ENCODE results near the gene BNC2. TPM values are rescaled to one million over a fixed set of nuclear protein-coding genes. Genes with fewer than 3 reads are reported as not detected.

The BNC2 gene
- total RNA-seq, 1 experiment from 2014 or later = 4.9 TPM

DNA sequence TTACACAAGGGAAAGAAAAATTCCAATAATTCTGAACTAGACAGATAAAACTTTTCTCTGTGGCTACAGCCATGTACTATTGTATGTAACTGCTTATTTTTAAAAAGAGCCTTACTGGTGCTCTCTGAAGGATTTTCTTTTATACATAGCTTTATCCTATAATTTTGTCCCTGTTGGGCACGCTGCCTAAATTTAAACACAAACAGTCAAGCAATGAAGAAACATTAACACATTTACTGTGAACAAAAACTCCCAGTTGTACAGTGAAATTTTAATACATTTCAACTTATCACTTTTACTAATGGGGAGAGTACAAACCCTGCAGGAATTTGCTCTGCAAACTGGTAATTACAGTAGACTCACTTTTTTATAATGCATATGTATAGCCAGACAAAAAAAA is 273.3 kb downstream of the BNC2 start:
- Histone ChIP-seq H3K4me3 (no peak overlapping the region), H3K27ac (no peak overlapping the region), H3K4me1 (replicated peaks) (no peaks in the 10 kb centered on the region), H3K27me3 (replicated peaks) (no peaks in the 10 kb centered on the region), H3K36me3 (no peaks in the 10 kb centered on the region), H3K9me3 (replicated peaks) (no peaks in the 10 kb centered on the region)
- DNase-seq (ENCODE audit: low read depth in 1 of 2, low spot score in 2 of 2) = no peak

DNA sequence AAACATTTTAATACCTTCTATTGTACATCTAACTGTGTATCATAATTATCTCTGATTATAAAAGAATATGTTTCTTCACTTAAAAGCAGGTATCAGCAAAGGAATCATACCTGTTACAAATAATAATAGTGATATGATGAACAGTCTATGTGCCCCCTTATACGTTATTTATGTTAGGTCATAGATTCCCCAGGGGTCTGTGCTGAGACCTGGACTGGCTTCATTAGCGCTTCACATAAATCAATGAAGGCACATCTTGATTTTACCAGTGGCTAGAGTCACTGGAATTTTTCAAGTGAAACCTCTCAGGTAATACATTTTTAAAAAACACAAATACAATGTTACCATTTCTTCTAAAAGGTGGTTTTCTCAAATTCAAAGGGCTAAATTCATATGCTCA is 275.2 kb downstream of the BNC2 start:
- DNase-seq (ENCODE audit: low read depth in 1 of 2, low spot score in 2 of 2) = no peak
- no peaks in the 10 kb centered on the region for H3K36me3 ChIP-seq
- H3K9me3 ChIP-seq (replicated peaks) = no peaks in the 10 kb centered on the region
- no peaks in the 10 kb centered on the region for H3K27me3 ChIP-seq (replicated peaks)
- no peaks in the 10 kb centered on the region for H3K4me1 ChIP-seq (replicated peaks)
- H3K4me3 ChIP-seq = no peak overlapping the region
- H3K27ac ChIP-seq = no peak overlapping the region

DNA sequence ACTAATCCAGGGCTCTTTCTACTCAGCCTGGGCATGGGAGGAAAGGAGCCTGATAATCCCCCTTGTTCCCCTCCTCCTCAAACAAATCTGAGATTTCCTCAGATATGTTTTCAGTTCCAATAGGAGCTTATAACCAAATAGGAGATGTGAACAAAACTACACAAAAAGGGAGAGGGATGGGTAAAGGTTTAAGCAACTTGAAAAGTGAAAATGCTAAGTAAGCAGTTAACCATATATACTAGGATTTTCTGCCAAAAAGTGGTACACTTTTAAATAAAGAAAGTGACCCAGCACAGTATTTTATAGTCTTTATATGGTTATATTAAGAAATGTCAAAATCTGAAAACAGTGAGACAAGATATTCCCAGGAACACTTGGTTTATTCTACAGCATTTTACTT is 275.7 kb downstream of the BNC2 start:
- Histone ChIP-seq H3K36me3 (no peaks in the 10 kb centered on the region), H3K27me3 (replicated peaks) (no peaks in the 10 kb centered on the region)

DNA sequence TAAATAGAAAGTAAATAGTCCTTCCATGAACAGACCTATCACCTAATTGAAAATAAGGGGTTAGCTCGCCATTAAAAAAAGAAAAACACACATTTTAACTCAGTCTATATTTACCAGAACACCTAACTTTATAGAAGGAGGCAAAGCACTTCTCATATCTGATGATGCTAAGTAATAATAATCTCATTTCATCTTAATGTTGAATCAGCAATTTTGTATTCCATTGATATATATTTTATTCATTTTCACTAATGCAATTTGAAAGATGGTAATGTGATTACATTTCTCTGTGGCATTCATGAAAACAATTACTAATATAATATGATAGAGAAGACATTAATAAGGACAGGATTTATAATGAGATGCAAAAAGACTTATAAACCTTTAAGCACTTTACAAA is 276.7 kb downstream of the BNC2 start:
- DNase-seq (ENCODE audit: low read depth in 1 of 2, low spot score in 2 of 2) = no peak
- Histone ChIP-seq H3K9me3 (replicated peaks) (no peaks in the 10 kb centered on the region), H3K27ac (no peak overlapping the region), H3K4me3 (no peak overlapping the region), H3K36me3 (no peaks in the 10 kb centered on the region), H3K27me3 (replicated peaks) (no peaks in the 10 kb centered on the region), H3K4me1 (replicated peaks) (no peaks in the 10 kb centered on the region)

More for the DNA sequence above, 275.7 kb downstream of the BNC2 start:
- Histone ChIP-seq H3K9me3 (replicated peaks) (no peaks in the 10 kb centered on the region), H3K4me3 (no peak overlapping the region), H3K4me1 (replicated peaks) (no peaks in the 10 kb centered on the region), H3K27ac (no peak overlapping the region)
- no peak for DNase-seq (ENCODE audit: low read depth in 1 of 2, low spot score in 2 of 2)

DNA sequence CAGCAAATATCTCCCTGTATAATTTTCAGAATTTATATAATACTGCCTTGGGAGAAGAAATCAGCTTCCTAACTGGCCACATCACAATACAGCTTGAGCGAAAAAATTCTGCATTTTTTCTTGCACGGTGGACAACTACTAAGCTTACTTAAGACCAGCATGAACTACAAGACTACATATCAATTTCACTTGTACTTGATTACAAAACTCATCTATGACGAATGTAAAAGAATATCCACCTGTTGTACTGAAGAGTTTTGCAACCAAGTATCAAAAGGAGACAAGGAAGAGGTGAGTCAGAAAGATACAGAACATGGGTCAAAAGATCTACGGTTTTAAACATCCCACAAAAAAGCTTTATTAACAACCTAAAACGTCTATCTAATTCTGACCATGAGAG is 279.4 kb downstream of the BNC2 start:
- DNase-seq (ENCODE audit: low read depth in 1 of 2, low spot score in 2 of 2) = no peak
- Histone ChIP-seq H3K27me3 (replicated peaks) (no peaks in the 10 kb centered on the region), H3K4me3 (no peak overlapping the region), H3K9me3 (replicated peaks) (no peaks in the 10 kb centered on the region), H3K27ac (no peak overlapping the region), H3K4me1 (replicated peaks) (no peaks in the 10 kb centered on the region), H3K36me3 (no peaks in the 10 kb centered on the region)

DNA sequence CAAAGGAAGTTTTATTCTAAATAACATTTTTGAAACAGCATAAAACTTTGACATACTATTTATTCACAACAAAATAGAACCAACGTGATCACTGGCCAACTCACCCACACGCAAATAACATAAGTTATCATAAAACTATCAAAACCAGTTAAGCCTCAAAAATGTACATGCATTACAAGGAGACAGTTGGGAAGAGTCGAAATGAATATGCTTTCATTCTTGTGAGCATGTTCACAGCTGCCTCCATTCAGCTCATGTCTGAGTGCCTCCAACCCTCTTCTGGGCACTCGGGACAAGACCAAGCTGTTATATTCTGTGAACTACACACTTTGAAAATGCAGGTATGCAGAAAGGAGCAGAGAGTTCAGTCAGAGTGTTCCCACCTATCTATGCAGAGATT is 284.9 kb downstream of the BNC2 start:
- Histone ChIP-seq H3K27ac (no peak overlapping the region), H3K4me1 (replicated peaks) (no peaks in the 10 kb centered on the region), H3K9me3 (replicated peaks) (no peaks in the 10 kb centered on the region), H3K36me3 (no peaks in the 10 kb centered on the region), H3K27me3 (replicated peaks) (no peaks in the 10 kb centered on the region), H3K4me3 (no peak overlapping the region)
- DNase-seq (ENCODE audit: low read depth in 1 of 2, low spot score in 2 of 2) = no peak

DNA sequence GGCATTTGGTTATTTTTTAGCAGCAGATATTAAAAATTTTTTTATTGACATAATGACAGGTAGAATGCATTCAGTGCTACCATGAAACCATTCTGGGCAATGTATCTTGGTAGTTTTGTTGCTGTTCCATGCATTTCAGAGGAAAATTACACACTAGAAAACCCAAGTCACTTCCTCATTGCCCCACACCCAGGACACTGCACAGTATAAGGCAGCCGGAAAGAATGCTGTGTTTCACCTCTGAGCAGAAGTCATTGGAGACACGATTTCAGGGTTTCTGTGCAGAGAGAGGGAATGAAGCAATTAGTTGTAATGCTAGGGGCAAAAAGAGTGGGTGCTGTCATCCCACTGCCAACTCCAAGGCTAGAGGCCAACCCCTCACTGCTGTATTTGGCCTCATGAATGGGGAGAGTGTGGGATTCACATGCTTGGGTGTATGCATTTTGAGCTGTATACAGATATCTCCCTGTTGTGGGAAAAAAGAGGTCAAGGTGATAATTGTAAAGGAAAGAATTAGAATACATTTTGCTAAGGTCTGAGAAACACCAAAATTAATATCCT is 290.5 kb downstream of the BNC2 start:
- no peaks in the 10 kb centered on the region for H3K4me1 ChIP-seq (replicated peaks)
- DNase-seq (ENCODE audit: low read depth in 1 of 2, low spot score in 2 of 2) = no peak
- no peak overlapping the region for H3K4me3 ChIP-seq
- no peaks in the 10 kb centered on the region for H3K9me3 ChIP-seq (replicated peaks)
- no peak overlapping the region for H3K27ac ChIP-seq
- no peaks in the 10 kb centered on the region for H3K27me3 ChIP-seq (replicated peaks)
- H3K36me3 ChIP-seq = no peaks in the 10 kb centered on the region

DNA sequence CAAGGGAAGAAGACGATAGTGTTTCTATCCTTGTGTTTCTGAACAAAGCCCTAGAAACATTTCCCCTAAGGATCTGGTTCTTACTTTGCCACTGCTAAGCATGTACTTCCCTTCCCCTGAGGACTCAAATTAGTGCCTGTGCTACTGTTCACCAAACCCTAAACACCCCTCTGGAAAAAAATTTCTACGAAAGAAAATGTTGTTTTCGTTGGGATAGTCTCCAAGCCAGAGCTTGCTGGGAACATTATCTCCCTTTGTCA is 294.6 kb downstream of the BNC2 start:
- Histone ChIP-seq H3K27ac (no peak overlapping the region), H3K27me3 (replicated peaks) (no peaks in the 10 kb centered on the region), H3K4me3 (no peak overlapping the region), H3K36me3 (no peaks in the 10 kb centered on the region), H3K9me3 (replicated peaks) (no peaks in the 10 kb centered on the region), H3K4me1 (replicated peaks) (no peaks in the 10 kb centered on the region)
- no peak for DNase-seq (ENCODE audit: low read depth in 1 of 2, low spot score in 2 of 2)

DNA sequence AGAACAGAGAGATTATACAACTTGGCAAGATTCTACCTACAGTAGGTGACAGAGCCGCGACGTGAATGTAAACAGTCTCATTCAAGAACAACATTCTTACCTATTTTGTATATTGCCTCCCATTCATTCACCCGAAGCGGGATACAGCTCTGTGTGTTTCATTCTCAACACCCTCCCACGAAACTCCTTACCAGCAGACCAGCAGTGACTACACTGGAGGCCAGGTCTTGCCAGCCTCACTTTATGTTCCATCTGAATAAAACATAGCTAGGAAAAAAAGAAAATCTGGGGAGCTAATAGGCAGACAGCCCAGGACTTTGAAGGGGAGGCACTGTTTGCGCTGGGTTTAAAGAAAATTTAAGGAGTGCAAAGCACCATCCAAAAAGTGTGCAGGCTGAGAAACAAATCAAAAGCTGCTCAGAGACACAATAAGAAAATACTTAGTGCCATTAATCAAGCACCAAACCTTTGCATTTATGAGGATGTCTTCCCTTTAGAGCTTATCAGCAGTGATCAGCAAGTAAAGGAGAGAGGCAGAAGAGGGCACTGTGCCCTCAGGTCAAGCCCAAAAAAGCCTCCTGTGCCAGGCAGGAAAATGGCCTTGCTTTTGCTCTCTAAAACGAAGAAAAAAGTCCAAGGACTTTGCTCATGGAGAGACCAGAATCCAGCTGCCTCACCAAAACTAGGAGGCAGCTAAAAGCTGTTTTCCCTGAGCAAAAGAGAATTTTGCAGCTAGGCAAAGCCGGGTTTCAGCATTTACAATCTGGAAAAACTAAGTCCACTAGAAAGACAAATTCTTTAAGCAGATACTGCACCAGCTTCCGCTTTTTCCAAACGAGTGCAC is 295.1 kb downstream of the BNC2 start:
- DNase-seq (ENCODE audit: low read depth in 1 of 2, low spot score in 2 of 2) = peak in 1 of 2 experiments; percentile 8
- H3K4me1 ChIP-seq (replicated peaks) = no peaks in the 10 kb centered on the region
- no peaks in the 10 kb centered on the region for H3K36me3 ChIP-seq
- no peaks in the 10 kb centered on the region for H3K27me3 ChIP-seq (replicated peaks)
- no peak overlapping the region for H3K4me3 ChIP-seq
- no peak overlapping the region for H3K27ac ChIP-seq
- no peaks in the 10 kb centered on the region for H3K9me3 ChIP-seq (replicated peaks)

DNA sequence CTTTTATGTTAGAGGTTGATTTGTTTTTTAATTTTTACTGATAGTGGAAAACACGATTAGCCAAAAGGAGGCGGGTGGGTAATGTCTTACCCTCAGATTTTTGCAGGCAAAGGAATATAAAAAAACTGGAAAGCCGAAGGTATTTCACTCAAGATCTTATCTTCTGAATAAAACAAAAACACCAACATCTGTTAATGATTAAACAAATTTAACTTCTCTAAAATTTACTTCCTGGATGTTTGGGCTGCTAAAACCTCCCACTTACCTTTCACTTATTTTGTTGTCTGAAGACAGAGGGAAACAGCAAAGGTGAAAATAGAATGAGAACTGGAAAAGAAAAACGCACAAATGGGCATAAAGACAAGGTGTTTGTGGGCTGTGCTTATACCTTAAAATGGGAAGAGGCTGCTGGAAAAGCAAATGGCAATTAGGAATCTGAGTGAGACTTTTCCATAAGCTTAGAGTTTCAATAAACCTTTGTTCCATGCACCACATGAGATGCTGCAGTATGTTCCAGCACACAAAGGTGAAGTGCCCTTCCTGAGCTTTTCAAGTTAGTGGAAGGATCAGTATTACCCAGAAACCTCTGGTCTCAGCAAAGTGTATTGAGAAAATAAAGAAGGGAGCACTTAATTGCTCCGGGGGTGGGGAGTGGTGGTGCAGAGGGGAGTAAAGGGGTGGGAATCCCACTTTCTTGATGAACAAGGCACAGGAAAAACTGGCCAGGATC is 298.3 kb downstream of the BNC2 start:
- no peaks in the 10 kb centered on the region for H3K36me3 ChIP-seq
- H3K4me1 ChIP-seq (replicated peaks) = no peaks in the 10 kb centered on the region
- H3K27ac ChIP-seq = no peak overlapping the region
- H3K9me3 ChIP-seq (replicated peaks) = no peaks in the 10 kb centered on the region
- no peak overlapping the region for H3K4me3 ChIP-seq
- DNase-seq (ENCODE audit: low read depth in 1 of 2, low spot score in 2 of 2) = no peak
- no peaks in the 10 kb centered on the region for H3K27me3 ChIP-seq (replicated peaks)

DNA sequence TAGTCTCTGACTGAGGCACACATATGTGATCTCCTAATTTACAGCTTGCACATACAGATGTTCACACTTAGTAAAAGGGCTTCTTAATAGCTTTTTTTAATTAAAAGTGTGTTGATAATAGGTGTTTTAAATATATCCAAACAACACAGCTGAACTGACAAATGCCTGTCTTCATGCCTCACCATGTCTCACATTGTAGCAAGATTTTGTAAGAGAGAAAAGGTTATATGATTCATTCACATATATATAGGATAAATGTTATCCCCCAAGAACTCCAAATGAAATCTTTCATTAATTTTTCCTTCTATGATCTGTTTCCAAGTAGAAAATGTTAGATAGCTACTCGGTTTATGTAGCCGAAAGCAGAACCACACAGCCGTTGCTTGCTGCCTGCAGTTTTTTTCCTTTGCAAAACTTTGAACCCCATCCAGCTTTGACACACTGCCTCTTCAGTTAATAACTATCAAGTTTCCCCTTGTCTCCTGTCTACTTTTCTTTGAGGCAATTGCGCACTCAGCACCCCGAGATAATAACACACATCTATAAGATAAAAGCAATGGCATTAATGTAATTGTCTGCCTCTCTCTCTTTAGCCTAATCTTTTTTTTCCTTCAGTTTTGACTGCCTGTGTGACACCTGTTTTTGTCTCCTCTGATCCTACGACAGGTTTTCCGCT is 299.2 kb downstream of the BNC2 start:
- Histone ChIP-seq H3K9me3 (replicated peaks) (no peaks in the 10 kb centered on the region), H3K27me3 (replicated peaks) (no peaks in the 10 kb centered on the region), H3K4me1 (replicated peaks) (no peaks in the 10 kb centered on the region), H3K36me3 (no peaks in the 10 kb centered on the region), H3K4me3 (no peak overlapping the region), H3K27ac (no peak overlapping the region)
- DNase-seq (ENCODE audit: low read depth in 1 of 2, low spot score in 2 of 2) = no peak

DNA sequence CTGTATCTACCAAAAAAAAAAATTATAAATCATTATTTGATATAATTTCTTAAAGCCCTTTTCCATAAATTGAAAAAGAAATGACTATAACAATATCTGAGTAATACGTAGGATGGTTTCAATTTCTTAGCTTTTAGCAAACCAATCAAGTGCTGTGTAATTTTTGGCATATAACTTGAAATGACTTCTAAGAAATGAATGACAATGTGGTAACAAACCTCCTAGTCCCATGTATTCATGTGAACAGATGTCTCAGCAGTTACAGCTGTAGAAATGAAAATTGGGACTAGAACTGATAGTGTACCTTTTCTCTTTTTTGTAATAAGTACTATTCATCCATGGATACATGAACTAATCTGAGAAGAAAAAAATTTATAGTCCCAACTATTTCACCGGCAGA is 307.0 kb downstream of the BNC2 start:
- Histone ChIP-seq H3K27me3 (replicated peaks) (no peaks in the 10 kb centered on the region), H3K9me3 (replicated peaks) (no peaks in the 10 kb centered on the region), H3K27ac (no peak overlapping the region), H3K36me3 (no peaks in the 10 kb centered on the region), H3K4me1 (replicated peaks) (no peaks in the 10 kb centered on the region), H3K4me3 (no peak overlapping the region)
- no peak for DNase-seq (ENCODE audit: low read depth in 1 of 2, low spot score in 2 of 2)

DNA sequence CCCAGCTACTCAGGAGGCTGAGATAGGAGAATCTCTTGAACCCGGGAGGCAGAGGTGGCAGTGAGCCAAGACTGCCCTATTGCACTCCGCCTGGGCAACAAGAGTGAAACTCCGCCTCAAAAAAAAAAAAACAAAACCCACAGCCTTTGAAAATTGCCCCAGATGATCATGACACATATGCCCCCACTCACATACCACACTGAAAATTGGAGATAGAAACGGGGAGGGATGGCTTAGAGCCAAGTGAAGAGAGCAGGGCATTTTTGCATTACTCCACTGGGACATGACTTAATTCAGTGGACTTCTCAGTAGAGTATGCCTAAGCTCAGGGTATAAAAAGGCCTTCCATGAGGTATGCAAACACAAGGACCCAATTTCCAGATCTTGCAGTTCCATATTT is 309.3 kb downstream of the BNC2 start:
- no peak for DNase-seq (ENCODE audit: low read depth in 1 of 2, low spot score in 2 of 2)
- Histone ChIP-seq H3K36me3 (no peaks in the 10 kb centered on the region), H3K9me3 (replicated peaks) (no peaks in the 10 kb centered on the region), H3K27ac (no peak overlapping the region), H3K27me3 (replicated peaks) (no peaks in the 10 kb centered on the region), H3K4me1 (replicated peaks) (no peaks in the 10 kb centered on the region), H3K4me3 (no peak overlapping the region)

Measured in SJSA1 (cell line).